ENCODE results near the gene CDK1.
"Not testable (repeated sequence)": the region's sequence is repeated elsewhere in the genome, so short reads cannot be mapped to it uniquely, and the experiment has no call there.

The CDK1 gene

DNA sequence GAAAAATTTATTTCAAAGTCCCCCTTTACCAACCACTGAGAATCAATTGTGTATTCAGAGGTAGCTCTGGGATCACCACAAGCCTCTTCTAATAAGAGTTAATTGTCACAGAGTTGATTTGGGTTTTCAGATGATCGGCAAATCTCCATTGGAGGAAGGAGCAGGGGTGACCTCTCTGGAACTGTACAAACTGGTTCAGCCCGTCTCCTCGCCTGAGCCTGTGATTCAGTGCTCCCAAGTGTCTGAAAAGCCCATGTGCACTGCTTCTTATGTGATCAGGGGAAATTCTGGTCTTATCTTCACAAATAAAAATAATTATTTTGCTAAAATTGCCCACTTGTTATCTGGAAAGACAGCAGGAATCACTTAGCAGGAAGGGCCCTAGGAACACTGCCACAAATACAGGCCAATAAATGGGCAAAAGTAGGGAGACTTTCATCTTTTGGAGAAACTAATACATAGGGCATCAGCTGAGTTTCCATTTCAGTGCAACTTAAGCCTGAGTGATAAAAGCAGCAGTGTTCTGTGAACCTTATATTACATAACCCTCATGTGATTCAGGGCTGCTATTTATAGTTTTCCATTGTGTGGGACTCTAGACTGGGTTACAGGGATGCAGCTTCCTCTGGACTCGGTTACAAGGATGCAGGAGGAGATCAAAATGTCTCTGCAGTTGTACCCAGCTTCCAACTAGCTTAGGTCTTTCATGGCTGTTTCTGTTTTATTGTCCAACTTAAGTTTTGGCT lies 32.3 kb downstream of the CDK1 start:
- no peak for DNase-seq (ENCODE audit: low read depth in 4 of 4, low spot score in 1 of 4)

DNA sequence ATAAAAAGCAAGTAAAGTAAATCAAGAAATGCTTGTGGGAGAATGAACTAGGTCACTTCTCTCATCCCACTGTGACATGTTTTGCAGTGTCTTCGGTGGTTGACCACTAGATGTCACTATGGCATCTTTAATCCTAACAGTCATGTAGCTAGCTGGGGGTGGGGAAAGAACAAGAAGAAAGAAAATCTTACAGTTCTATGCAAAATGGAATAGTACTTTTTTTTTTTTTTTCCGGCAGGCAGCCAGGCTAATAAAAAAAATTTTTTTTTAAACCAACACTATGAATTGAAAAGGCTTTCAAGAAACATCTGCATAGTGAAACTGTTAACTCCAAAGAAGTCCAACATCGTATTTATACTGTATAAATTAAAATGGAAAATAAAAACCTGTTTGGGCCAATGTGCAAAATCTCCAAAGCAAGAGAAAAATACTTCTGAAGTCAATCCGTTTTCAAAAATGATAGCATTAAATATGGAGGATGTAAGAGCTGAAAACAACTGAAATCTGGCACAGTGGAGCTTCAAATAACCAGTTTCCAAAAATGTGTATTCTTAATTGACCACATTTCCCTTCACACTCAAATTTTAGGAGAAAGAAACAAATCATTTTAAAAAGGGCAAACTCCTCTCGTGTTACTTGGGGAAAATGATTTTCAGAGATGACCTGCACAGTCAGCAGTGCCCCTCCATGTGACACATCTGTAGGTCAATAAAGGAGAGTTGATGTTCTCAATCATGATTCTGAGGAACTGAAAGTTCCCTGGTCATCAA lies 38.5 kb downstream of the CDK1 start:
- DNase-seq (ENCODE audit: low read depth in 4 of 4, low spot score in 1 of 4): peak in 2 of 4 experiments; percentile 2 to 6

DNA sequence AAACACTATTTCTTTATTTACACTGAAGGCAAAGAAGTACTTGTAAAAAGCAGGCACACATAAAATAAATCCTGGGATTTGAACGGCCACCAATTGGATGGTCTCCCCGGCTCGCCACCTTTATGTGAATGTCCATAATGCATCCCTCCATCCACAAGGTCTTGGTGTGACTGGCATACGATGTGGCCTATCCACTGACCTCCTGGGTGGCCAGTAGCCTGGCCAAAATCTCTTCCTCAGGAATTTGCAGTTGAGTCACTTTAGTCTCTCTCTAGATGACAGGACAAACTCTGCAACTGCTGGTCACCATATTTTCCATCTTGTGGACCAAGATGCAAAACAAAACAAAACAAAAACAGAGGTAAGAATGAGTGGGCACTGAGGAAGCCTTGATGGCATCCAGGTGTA lies 39.1 kb downstream of the CDK1 start:
- DNase-seq (ENCODE audit: low read depth in 4 of 4, low spot score in 1 of 4): no peak

DNA sequence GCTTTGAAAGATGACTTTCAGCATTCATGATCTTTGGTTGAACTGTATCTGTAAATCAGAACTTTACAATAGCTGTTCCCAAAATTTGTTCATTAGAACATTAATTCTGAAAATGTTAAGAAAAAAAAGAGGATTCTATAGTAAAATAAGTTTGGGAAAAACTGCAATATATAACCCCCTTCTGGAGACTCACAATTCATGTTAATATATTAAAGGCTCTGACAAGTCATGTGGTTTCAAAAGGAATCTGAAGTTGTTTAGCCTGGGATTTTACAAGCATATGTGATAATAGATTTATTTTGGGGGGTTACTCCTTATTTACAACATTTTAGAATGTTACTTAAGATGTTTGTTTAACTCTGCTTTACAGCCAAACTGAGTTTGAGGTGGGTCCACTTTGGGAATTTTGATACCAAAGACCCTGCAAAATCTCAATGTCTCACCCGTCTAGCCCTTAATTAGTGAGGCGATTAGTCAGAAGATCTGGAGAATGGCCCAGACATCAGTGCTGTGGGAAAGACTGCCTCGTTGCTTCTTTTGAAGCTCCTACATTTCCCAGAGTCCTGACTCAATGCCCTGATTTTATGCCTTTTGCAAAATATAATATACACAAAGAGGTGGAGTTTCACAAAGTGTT lies 40.0 kb downstream of the CDK1 start:
- DNase-seq (ENCODE audit: low read depth in 4 of 4, low spot score in 1 of 4): no peak

DNA sequence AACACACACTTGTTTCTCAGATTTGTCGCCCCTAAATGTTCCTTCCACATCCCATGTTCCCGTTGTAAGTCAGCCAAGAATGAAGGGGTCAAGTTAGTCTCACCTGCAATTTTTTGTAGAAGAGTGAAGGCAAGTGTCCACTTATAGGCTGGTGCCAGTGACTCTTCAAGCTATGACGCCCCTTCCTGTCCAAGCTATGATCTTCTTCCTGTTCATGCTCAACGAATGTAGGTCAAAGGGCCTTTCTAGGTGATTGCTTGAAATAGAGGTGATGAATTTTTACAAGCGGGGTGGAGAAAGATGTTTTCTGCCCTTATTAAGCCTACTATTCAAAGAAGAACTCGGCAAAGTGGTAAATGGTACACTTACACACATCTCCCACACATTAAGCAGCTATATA lies 41.0 kb downstream of the CDK1 start:
- no peak for DNase-seq (ENCODE audit: low read depth in 4 of 4, low spot score in 1 of 4)

DNA sequence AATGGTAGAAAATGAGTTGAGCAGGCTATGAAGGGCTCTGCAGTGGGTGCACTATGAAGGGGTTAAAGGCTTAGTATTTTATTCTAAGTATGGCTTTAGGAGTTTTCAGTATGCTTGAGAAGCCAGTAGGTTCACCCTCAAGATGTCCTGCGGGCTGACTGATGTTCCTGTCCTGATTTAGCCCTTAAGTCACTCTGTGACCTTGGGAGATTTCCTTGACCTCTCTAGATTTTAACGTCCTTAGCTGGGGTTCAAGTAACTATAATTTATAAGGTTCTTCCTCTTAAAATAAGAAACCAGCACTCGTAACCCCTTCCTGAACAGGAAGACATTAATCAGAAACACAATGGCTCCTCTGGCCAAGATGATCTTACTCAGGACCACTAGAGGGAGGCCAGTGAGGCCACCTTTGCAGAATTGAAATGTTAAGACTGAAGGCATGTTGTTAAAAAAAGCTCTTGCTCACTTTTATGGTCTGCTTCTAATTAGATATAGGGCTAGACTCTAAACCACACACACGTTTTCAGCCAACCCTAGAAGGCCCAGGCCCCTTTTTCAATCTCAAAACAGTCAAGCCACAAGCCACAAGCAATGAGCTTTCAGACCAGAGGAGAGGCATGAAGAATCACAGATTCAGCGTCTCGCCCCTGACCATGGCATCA lies 41.9 kb downstream of the CDK1 start:
- no peak for DNase-seq (ENCODE audit: low read depth in 4 of 4, low spot score in 1 of 4)

DNA sequence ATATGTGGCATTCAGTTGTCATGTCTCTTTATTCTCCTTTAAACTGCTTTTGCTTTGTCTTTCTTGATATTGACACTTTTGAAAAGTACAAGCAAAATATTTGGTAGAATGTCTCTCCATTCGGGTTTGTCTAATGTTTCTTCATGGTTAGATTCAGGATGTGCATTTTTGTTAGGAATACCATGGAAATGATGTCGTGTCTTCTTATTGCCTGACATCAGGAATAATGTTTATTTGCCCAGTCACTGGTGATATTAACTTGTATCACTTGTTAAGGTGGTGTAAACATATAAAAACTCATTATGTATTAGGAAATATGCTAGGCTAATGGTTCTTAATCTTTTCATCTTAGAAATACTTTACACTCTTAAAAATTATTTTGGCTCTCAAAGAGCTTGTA lies 43.4 kb downstream of the CDK1 start:
- no peak for DNase-seq (ENCODE audit: low read depth in 4 of 4, low spot score in 1 of 4)

DNA sequence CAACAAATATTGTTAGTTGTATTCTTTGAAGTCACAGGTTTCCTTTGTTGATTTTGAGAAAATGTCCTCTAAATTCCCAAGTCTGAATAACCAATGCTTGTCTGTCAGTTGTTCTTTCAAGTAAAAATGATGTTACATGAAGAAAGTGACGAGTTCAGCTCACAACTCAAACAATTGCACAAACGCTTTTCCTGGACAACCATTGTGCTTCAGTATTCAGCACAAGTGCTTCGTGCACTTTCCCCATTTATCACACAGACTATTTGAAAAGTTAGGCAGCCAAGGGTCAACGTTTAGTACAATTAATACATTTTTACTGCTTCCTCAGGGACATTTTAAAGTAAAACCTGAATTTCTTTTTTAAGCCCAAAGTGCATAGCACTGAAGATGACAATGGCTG lies 44.5 kb downstream of the CDK1 start:
- no peak for DNase-seq (ENCODE audit: low read depth in 4 of 4, low spot score in 1 of 4)

DNA sequence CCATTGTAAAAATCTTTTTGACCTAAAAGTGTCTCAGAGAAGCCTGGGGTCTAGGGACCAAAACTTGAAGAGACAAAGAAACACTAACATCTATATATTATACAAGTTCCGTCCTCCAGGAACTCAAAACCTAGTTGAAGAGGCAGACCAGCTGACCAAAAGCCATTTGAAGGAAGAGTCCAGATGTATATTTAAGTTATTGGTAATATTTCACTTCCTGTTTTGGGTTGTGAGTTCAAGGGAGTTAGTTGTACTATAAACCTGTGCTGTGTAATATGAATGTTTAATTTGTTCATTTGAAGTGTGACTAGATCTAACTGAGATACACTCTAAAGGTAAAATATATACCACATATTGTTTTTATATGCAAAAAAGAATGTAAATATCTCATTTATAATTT lies 45.0 kb downstream of the CDK1 start:
- DNase-seq (ENCODE audit: low read depth in 4 of 4, low spot score in 1 of 4): no peak

DNA sequence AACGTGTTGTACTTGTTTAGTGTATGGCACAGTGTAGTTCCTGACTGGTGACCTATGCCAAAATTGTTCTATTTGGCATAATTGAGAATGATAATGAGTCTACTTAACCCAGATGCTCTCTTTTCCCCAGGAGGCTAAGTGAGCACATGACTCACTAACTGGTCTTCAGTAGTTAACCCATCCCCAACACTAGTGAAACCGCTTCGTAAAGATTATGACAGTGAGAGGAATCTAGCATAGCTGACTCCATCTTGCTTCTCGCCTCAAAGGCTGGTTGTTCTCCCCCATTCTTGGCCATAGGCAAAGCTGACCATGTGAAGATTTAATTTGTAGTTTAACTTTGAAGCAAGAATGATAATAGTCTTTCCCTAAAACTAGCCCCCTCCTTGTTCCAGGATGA lies 47.2 kb downstream of the CDK1 start:
- no peak for DNase-seq (ENCODE audit: low read depth in 4 of 4, low spot score in 1 of 4)

DNA sequence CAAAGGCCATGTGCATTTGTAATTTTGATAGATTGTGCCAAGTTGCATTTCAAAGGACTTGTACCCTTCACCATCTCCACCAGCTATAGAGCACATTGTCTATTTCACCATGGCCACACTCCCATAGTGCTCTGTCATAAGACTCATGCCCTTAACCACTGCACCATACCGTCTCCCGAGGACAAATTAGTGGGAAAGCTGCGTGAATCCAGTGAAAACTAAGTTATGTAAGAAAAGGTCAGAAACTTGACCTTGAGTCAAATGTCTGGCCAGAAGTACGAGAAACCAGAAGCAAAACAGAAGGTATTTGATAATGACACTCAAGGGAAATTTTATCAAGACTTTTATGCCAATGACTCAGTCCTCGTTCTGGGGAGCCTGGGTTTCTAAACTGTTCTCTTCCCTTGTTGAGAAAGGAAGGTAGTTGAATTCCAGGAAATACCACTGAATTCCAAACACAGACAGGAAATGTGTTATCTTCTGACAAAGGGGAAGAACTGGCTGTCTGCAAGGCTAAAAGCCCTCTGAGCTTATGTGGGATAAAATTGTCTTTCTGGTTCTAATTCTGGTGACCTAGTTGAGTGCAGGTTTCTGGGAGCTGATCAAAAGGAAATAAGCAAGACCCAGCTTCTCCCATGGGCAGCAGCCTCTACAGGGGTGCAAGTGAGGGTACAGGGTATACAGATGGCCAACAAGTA lies 49.7 kb downstream of the CDK1 start:
- DNase-seq (ENCODE audit: low read depth in 4 of 4, low spot score in 1 of 4): no peak

DNA sequence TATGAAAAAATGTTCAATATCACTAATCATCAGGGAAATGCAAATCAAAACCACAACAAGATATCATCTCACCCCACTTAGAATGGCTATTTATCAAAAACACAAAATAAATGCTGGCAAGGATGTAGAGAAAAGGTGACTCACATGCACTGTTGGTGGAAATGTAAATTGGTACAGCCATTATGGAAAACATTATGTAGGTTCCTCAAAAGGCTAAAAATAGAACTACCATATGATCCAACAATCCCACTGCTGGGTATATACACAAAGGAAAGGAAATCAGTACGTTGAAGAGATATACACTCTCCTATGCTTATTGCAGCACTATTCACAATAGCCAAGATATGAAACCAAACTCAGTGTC lies 50.2 kb downstream of the CDK1 start:
- no peak for DNase-seq (ENCODE audit: low read depth in 4 of 4, low spot score in 1 of 4)

DNA sequence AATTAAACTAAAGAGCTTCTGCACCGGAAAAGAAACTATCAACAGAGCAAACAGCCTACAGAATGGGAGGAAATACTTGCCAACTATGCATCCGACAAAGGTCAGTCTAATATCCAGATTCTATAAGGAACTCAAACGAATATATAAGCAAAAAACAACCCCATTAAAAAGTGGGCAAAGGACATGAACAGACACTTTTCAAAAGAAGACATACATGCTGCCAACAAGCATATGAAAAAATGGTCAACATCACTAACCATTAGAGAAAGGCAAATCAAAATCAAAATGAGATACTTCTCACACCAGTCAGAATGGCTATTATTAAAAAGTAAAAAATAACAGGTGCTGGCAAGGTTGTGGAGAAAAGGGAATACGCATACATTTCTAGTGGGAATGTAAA lies 53.9 kb downstream of the CDK1 start:
- DNase-seq (ENCODE audit: low read depth in 4 of 4, low spot score in 1 of 4): not testable (repeated sequence)

DNA sequence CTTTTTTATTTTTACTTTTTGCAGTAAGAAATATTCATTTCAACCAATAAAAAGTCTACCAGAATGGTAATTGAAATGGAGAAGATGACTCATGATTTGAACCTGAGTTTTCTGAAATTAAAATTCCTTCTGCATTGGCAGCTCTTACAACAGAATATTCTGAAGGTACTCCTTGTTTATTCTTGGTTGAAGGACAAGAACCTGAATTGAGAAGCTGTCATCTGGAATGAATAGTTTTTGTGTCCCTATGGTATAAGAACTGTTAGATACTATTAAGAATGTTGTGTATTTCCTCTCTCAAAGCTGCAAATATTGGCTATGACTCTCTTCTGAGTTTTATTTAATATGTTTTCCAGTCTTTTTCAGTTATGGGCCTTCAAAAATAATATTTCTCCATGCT lies 56.1 kb downstream of the CDK1 start:
- DNase-seq (ENCODE audit: low read depth in 4 of 4, low spot score in 1 of 4): no peak

DNA sequence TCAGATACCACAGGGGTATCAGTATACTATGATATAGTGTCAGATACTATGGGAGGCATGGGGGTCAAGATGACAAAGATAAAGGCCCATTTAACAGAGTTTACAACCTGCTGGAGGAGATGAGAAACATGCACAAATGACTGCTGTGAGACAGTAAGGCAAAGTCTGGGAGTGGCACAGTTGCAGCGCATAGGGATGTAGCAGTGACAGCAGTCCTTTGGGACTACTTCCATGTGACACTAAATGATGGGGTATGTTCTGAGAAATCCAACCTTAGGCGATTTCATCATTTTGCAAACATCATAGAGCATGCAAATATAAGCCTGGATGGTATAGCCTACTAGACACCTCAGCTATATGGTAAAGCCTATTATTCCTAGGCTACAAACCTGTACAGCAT lies 56.8 kb downstream of the CDK1 start:
- no peak for DNase-seq (ENCODE audit: low read depth in 4 of 4, low spot score in 1 of 4)

DNA sequence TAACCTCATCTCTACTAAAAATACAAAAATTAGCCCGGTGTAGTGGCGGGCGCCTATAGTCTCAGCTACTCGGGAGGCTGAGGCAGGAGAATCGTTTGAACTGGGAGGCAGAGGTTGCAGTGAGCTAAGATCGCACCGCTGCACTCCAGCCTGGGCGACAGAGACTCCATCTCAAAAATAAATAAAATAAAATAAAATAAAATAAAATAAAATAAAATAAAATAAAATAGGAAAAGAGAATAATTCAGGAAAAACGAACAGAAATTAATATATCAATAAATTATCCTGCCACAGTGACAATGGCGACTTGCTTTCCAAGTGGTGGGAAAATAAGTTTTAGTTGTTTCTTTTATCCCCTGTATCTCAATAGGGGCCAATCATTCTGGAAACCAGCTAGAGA lies 62.9 kb downstream of the CDK1 start:
- not testable (repeated sequence) for DNase-seq (ENCODE audit: low read depth in 4 of 4, low spot score in 1 of 4)

DNA sequence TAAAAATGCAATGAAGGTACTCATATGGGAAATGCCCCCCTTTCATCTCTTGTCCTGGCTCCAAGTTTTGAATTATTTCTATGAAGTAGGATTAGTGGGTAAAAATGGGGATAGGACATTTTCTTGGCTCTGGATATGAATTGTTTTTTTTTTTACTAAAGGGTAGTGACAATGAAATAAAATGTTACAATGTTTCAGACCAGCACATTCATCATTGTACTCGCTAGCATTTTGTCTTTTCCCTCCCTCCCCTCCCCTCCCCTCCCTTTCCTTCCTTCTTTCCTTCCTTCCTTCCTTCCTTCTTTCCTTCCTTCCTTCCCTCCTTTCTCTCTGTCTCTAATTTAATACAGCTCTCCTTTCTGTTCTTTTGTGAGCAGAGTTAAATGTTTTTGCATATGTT lies 64.4 kb downstream of the CDK1 start:
- no peak for DNase-seq (ENCODE audit: low read depth in 4 of 4, low spot score in 1 of 4)
